T-helper 17 cell (primary cell): Measurements from ENCODE around the gene RNF167. TPM values are rescaled to one million over a fixed set of nuclear protein-coding genes. Genes with fewer than 3 reads are reported as not detected.

Experiments used
- ATAC-seq: fragments of 150-1000 bp; cut with Tn5 transposase; 2 replicates; pipeline ENCODE4 v1.10.0; 2021; ENCODE audit warnings: mild to moderate bottlenecking, moderate library complexity
- DNase-seq, 3 donors: peaks; one replicate each; pipeline versions ENCODE4 v3.0.0 to v3.0.0-alpha.2; 2020 to 2021
- H3K9me3 ChIP-seq: one replicate; pipeline ENCODE4 v1.7.0; 2013; ENCODE audit warnings: low read length, mild to moderate bottlenecking; ENCODE audit not compliant: control insufficient read depth, poor library complexity, severe bottlenecking
- H3K27ac Mint-ChIP-seq: one replicate; pipeline ENCODE4 v1.8.0; 2022; ENCODE audit warnings: mild to moderate bottlenecking, moderate library complexity, mixed read lengths
- H3K27me3 Mint-ChIP-seq: one replicate; pipeline ENCODE4 v1.8.0; 2022; ENCODE audit warnings: mixed read lengths
- H3K36me3 Mint-ChIP-seq: one replicate; pipeline ENCODE4 v1.8.0; 2022; ENCODE audit warnings: low read depth, mixed read lengths
- H3K4me1 Mint-ChIP-seq: one replicate; pipeline ENCODE4 v1.8.0; 2022; ENCODE audit warnings: mild to moderate bottlenecking, mixed read lengths
- H3K4me3 Mint-ChIP-seq: one replicate; pipeline ENCODE4 v1.8.0; 2022; ENCODE audit warnings: mild to moderate bottlenecking, moderate library complexity, mixed read lengths
- total RNA-seq, 4 donors: library from RNA in 2 of 4; stranded (reverse) in 2 of 4; gene quantifications; one replicate each; pipeline ENCODE4 v1.2.3 and lab custom pipeline; 2022 to 2026

RNF167 gene
- total RNA-seq, 2 donors from 2014 or later = 95.5 to 99.0 TPM

DNA sequence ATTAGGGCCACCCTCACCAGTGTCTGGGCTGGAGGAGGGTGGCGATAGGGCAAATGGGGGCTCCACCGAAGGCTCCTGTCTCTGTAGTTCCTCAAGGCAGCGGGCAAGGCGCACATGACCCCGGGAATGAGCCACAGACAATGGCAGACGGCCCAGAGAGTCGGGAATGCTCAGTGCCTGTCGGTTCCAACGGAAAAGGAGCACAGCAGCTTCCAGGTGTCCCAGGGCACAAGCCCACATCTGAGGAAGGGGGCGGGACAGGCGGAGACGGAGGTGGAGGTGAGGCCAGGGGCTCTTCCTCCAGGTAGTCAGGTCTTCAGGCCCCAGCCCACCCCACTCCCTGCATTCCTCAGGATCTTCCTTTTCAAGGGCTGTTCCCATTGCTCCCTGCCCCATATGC, 32.7 kb downstream of the RNF167 start:
- Mint-ChIP-seq H3K36me3 (peaks cover 14% of the 10 kb centered on the region), H3K27me3 (no peaks in the 10 kb centered on the region), H3K27ac (no peak overlapping the region), H3K4me1 (peaks cover 18% of the 10 kb centered on the region), H3K4me3 (no peak overlapping the region)
- no peak for DNase-seq
- ATAC-seq = no peak
- H3K9me3 ChIP-seq = no peaks in the 10 kb centered on the region

DNA sequence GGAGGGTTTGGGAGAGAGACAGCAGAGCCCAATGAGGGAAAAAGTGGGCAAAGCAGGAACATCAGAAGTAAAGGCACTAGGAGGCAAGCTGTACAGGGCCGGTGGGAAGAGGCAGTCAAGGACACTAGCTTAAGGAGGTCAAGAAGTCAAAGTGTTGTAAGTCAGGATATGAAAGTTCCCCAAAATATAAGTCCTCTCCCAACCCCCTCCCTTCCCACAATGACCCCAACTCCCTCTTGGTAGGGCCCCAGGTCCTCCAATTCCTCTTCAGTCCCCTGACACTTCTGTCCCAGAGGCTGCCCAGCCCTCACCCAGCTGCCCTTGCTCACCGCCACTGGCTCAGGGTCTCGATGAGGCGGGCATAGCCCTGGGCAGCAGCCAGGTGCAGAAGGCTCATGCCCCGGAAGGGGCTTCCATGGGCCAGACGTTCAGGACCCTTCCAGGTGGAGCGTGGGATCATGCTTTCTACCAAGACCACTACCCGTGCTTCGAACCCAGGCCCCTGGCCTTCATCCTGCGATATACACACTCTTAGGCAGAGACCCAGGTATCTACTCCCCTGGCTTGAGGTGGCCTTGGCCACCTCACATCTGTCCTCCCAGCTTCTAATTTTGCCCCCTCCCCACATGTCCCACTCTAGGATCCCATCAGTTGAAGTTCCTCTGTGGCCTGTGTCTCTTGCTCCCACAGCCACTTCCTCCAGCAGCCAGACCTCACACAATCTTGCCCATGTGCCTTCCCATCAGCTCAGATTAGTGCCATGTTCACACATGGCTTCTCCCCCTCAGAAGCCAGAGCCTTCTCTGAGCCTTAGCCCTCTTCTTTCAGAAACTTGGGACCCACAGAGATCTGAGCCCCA, 33.4 kb downstream of the RNF167 start:
- no peaks in the 10 kb centered on the region for H3K27me3 Mint-ChIP-seq
- peaks cover 18% of the 10 kb centered on the region for H3K4me1 Mint-ChIP-seq
- DNase-seq = no peak
- peak overlapping the region; percentile 89 for H3K27ac Mint-ChIP-seq
- no peak overlapping the region for H3K4me3 Mint-ChIP-seq
- no peak for ATAC-seq
- no peaks in the 10 kb centered on the region for H3K9me3 ChIP-seq
- peaks cover 14% of the 10 kb centered on the region for H3K36me3 Mint-ChIP-seq

DNA sequence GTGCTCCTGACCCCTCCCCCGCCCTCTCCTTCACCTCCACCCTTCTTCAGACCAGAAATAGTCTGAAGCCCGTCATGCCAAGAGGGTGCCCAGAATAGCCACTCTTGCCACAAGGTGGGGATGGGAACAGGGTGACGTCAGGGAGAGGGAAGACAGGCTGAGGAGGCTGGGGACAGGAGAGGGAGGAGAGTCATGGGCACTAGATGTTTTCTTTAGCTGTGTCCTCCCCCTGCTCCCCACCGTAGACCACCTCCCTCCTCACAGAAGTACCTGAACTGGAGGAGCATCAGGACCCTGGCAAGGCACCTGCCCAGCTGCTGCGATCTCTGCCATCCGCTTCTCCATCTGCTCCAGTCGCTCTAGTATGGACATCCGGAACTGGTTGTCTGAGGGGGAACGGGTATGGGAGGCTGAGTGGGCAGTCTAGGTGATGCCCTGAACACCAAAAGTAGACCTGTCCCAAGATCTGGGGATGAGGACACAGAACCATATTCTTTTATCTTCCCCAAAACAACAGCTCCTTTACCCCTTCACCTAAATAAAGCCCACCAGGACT, 34.1 kb downstream of the RNF167 start:
- H3K27me3 Mint-ChIP-seq = no peaks in the 10 kb centered on the region
- peak overlapping the region; percentile 89 for H3K27ac Mint-ChIP-seq
- no peaks in the 10 kb centered on the region for H3K9me3 ChIP-seq
- peaks cover 14% of the 10 kb centered on the region for H3K36me3 Mint-ChIP-seq
- ATAC-seq = no peak
- no peak for DNase-seq
- H3K4me1 Mint-ChIP-seq = peaks cover 18% of the 10 kb centered on the region
- no peak overlapping the region for H3K4me3 Mint-ChIP-seq

DNA sequence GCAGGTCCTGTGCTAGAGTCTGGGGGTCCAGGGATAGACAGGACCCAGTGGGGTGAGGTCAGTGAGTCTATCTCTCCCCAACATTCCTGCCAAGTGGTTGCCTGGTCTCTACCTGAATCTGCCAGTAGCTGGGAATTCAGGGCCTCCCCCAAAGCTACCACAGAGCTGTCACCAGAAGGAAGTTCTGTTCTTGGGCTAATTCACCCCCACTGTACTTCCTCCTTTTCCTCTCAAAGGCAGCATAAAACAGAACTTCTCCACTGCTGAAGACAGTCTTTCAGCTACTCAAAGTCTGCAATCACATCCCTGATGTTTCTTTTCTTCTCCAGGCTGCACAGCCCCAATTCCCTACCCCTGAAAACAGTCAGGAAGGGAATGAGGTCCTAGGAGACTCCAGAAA, 38.7 kb downstream of the RNF167 start:
- no peak for DNase-seq
- Mint-ChIP-seq H3K27ac (no peak overlapping the region), H3K4me3 (no peak overlapping the region), H3K36me3 (peaks cover 21% of the 10 kb centered on the region), H3K4me1 (peaks cover 21% of the 10 kb centered on the region), H3K27me3 (no peaks in the 10 kb centered on the region)
- ATAC-seq = no peak
- no peaks in the 10 kb centered on the region for H3K9me3 ChIP-seq

DNA sequence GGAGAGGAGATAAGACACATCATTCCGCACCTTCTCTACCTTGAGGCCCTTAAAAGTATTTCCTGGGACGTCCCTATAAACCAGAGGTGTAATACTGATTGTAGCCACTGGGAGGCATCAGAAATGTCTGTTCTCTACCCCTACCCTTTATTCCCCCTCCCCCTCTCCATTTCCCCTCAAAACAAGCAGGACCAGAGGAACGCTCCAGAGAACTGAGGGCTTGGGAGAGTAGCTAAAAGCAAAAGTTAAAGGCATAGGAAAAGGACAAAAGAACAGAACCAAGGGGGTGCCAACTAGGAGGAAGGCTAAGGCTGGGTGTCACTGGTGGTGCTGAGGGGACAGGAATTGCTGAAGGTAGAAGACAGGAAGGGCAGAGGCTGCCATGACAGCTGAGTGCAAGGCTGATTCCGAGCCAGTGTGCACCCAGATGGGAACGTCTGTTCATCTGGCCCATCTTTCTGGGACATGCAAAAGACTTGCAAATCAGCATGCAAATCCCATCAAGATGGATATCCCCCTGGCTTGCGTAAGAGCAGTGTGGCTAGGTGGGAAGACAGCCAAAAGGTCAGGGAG, 40.7 kb downstream of the RNF167 start:
- no peaks in the 10 kb centered on the region for H3K27me3 Mint-ChIP-seq
- ATAC-seq (peak; percentile 92), DNase-seq (peak in 1 of 3 donors; percentile 29)
- no peaks in the 10 kb centered on the region for H3K9me3 ChIP-seq
- H3K4me3 Mint-ChIP-seq = peak overlapping the region; percentile 63
- peaks cover 16% of the 10 kb centered on the region for H3K36me3 Mint-ChIP-seq
- peaks cover 18% of the 10 kb centered on the region for H3K4me1 Mint-ChIP-seq
- peak overlapping the region; percentile 84 for H3K27ac Mint-ChIP-seq

GRCh38 chr17:4982305-4982704, 42.2 kb downstream of the RNF167 start:
- DNase-seq (no peak), ATAC-seq (no peak)
- H3K27me3 Mint-ChIP-seq = no peaks in the 10 kb centered on the region
- H3K36me3 Mint-ChIP-seq = peaks cover 15% of the 10 kb centered on the region
- H3K27ac Mint-ChIP-seq = peak overlapping the region; percentile 34
- H3K9me3 ChIP-seq = no peaks in the 10 kb centered on the region
- peaks cover 28% of the 10 kb centered on the region for H3K4me1 Mint-ChIP-seq
- H3K4me3 Mint-ChIP-seq = no peak overlapping the region

DNA sequence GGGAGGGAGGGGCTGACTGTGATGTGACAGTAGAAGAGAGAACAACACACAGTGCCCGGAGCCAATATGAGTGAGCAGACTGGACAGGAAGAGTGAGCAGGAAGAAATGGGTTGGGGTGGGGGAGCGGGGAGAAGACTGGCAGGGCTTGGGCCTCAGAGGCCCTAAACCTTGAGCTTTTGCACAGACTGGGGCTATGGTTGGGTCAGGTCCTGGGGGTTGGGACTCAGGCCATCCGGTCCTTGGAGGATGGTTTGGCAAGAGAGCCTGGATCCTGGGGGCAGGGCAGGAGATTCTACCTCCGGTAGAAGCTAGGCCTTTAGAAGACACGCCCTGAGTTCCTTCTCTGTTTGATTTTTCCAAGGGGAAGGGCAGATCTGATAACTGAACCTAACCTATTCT, 46.3 kb downstream of the RNF167 start:
- H3K27me3 Mint-ChIP-seq = no peaks in the 10 kb centered on the region
- peaks cover 38% of the 10 kb centered on the region for H3K4me1 Mint-ChIP-seq
- peak overlapping the region; percentile 93 for H3K4me3 Mint-ChIP-seq
- DNase-seq (no peak), ATAC-seq (no peak)
- H3K9me3 ChIP-seq = no peaks in the 10 kb centered on the region
- peak overlapping the region; percentile 94 for H3K27ac Mint-ChIP-seq
- peaks cover 7% of the 10 kb centered on the region for H3K36me3 Mint-ChIP-seq

DNA sequence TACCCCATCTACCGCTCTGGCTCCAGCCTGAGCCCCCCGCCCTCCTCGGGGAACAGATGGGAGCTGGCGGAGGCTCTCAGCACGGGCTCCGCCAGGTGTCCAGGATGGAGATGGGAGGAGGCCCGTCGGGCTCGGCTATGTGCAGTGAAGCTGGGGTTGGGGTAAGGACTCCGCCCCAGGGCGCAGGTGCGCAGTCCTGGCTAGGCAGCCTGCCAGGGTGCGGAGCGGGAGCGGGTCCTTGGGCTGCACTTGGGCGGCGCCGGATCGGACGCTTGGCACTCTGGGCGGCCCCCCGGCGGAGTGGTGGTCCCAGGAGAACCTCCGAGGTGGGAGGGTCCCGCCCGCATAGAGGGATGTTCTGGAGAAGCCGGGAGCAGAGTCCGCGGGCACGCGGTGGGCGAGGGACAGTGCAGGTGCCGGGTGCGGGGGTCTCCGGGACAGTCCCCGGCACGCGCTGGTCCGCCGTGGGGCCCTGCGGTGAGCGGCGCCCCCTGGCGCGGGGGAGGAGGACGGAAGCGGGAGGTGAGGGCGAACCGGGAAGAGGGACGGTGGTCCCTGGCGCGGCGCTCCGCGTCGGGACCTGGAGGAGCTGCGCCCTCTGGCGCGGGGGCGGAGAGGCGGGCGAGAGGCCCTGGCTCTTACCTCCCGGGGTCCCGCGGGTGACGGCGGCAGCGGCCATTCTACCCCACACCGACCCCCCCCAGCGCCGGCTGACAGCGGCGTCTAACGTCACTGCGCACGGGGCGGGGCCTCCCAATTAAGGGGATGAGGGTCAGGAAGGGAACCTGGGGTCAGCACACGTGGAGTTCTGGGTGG, 47.1 kb downstream of the RNF167 start, which contains the start of gene CAMTA2:
CAMTA2 (minus strand) TSS at position 725 of the 816 bp plus-strand sequence. CDS start 1,453 bp downstream, outside the sequence.
- no peaks in the 10 kb centered on the region for H3K27me3 Mint-ChIP-seq
- peaks cover 42% of the 10 kb centered on the region for H3K4me1 Mint-ChIP-seq
- peak within 1 kb of the TSS; percentile 93 for H3K4me3 Mint-ChIP-seq
- ATAC-seq = peak; percentile 93
- no peaks in the 10 kb centered on the region for H3K9me3 ChIP-seq
- H3K27ac Mint-ChIP-seq = peak within 1 kb of the TSS; percentile 94
- H3K36me3 Mint-ChIP-seq = peaks cover 7% of the 10 kb centered on the region
- peak; percentile 76 to 84 (median 79) for DNase-seq

DNA sequence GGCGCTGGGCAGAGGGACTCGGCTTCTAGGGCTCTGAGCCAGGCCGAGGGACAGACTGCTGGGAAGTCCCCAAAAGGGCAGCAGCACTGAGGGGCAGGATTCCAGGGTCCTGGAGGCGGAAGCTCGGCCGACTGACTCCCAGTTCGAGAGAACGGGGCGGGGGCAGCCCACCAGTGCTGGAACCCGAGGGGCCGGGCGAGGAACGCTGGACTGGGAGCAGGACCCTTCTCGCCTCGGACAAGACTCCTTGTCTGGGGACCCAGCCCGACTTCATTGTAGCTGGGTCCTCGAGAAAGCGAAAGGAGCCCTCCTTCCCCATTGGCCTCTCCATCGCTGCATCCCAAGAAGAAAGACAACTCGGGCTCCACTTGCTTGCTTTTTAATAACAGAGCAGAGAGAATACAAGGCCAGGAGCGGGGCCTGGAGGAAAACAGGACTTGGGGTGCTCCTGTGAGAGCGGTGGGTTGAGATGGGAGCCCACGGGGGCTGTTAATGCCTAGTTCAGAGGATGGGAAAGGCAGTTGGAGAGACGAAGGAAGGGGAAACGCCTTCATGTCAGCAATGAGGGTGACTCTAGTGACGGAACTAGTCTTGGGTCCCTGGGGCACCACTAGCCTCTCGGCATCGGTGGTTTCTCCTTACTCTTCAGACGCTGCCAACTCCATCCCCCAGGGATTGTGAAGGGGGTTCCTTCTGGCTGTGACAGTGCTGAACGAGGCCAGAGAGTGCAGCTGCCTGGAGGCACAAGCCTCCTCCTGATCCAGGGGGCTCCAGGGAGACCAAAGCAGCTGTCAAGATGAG, 47.9 kb downstream of the RNF167 start:
- H3K9me3 ChIP-seq = no peaks in the 10 kb centered on the region
- Mint-ChIP-seq H3K27me3 (no peaks in the 10 kb centered on the region), H3K27ac (peak overlapping the region; percentile 94), H3K36me3 (peaks cover 3% of the 10 kb centered on the region), H3K4me1 (peaks cover 40% of the 10 kb centered on the region), H3K4me3 (peak overlapping the region; percentile 93)
- DNase-seq = no peak
- peak; percentile 14 for ATAC-seq

DNA sequence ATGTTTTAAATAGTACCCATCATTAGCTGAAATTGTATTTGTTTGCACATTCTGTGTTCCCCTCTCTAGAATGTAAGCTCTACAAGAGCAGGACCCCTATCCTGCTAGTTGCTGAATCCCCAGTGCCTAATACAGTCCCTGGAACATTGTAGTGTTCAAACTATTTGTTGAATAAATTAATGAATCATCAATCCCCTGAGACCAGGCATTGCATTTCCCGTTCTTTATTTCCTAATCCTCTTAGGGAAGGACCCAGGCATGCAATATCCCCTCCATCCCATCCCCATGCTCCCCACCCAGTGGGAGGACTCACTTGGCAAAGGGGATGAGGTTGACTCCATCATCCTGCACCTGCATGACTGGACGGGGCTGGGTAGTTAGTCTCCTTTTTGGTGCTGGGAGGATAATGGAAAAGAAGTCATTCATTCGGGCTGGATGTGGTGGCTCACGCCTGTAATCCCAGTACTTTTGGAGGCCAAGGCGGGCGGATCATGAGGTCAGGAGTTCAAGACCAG, 54.1 kb downstream of the RNF167 start:
- H3K9me3 ChIP-seq = no peaks in the 10 kb centered on the region
- H3K4me1 Mint-ChIP-seq = peaks cover 24% of the 10 kb centered on the region
- H3K4me3 Mint-ChIP-seq = no peak overlapping the region
- DNase-seq = no peak
- no peak for ATAC-seq
- H3K36me3 Mint-ChIP-seq = no peaks in the 10 kb centered on the region
- H3K27me3 Mint-ChIP-seq = no peaks in the 10 kb centered on the region
- H3K27ac Mint-ChIP-seq = no peak overlapping the region
